ENCODE measurements around the gene BCAS4.

Gene BCAS4

GRCh38 chr20:50916934-50917333 is 122.1 kb downstream of the BCAS4 start:
- no peak for DNase-seq

- no peak for DNase-seq
Observed at GRCh38 chr20:50918403-50918802, 123.5 kb downstream of the BCAS4 start.

DNA sequence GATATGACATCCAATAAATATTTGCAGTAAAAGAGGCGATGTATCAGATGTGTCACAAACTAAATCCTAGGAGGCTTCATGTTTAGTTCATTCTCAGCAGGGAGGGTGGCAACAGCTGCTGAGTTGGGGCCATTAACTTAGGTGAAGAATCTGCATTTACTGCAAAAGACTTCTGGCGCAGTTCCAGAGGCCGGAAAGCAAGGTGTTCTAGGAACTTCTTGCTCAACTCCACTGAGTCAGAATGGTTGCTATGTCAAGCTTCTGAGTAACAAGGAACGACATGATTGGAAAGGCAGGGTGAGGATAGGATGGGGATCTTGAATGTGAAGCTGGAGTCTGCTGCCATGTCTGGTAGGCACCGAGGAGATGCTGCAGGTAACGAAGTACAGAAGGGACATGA is 124.7 kb downstream of the BCAS4 start:
- DNase-seq: no peak

- no peak for DNase-seq
Observed at GRCh38 chr20:50920997-50921396, 126.1 kb downstream of the BCAS4 start.

DNA sequence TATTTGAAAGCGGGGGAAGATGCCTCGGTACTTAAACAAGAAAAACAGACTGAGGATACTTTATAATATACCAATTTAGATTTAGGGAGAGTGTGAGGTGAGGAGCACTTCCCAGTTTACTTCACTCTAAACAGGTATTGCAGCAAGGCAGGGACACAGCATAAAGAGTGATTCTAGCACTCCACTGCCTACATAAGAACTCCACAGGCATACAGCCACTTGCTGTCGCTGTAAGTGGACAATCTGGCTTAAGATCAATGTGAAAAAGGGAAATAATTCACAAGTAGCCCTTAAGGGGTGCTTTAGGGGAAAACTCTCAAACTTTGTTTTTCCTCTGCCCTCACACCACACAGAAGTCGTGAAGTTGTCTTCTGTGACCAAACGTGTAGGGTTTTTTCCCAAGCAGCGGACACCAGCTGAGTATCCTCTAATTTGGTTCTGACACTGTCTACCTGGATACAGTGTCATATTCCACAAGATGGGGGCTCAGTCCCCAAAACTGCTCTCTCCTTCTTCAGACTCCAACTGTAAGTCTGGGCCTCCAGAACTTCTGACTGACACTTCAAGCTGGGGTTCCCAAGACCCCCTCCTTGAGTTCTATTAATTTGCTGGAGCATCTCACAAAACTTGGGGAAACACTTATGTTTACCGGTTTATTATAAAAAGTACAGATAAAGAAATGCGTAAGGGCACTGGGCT is 127.1 kb downstream of the BCAS4 start:
- DNase-seq: no peak

GRCh38 chr20:50924261-50924920 is 129.5 kb downstream of the BCAS4 start:
- DNase-seq: no peak

GRCh38 chr20:50926530-50926929 is 131.7 kb downstream of the BCAS4 start:
- no peak for DNase-seq
